MM.1S (cell line): ENCODE measurements around the gene GGNBP2.

Source experiments
- CTCF ChIP-seq: fragments of 300-600 bp; sonication (generic); IDR thresholded peaks from 2 replicates; pipeline ENCODE4 v1.5.1; 2016; ENCODE audit warnings: antibody characterized with exemption, low read length, mixed read lengths
- EZH2 ChIP-seq: fragments of 300-600 bp; sonication (generic); optimal IDR thresholded peaks from 2 replicates; pipeline ENCODE3; 2017; ENCODE audit warnings: low read depth, mild to moderate bottlenecking, antibody characterized with exemption, low read length, mixed read lengths

GRCh38 chr17:36617773-36618172, 73.1 kb downstream of the GGNBP2 start:
- TF ChIP-seq EZH2 (no peak), CTCF (no peak)
